ENCODE data around the gene TLN1. TPM values are rescaled to one million over a fixed set of nuclear protein-coding genes. Genes with fewer than 3 reads are reported as not detected.

TLN1 gene
- total and polyA plus RNA-seq, 2 of the 8 experiments (the other 6 are each of a cell fraction or from before 2014, with no cell fraction given): 28.1 to 90.1 TPM

GRCh38 chr9:35688558-35689541, 43.1 kb downstream of the TLN1 start:
- H3K27ac ChIP-seq (ENCODE audit: low read depth, low read length): peak overlapping the region; percentile 54; the same call in 1 of the 2 replicates
- peak overlapping the region; percentile 17 for H4K91ac ChIP-seq (replicated peaks; ENCODE audit: insufficient read length, low read length)
- no peak for DNase-seq (ENCODE audit: low read depth in 1 of 2, low spot score in 2 of 2)
- peak overlapping the region; percentile 86; the same call in 1 of the 2 replicates for H2BK5ac ChIP-seq (ENCODE audit: low read depth, low read length)
- H3K4me1 ChIP-seq (replicated peaks in 1 of 4; ENCODE audit: control insufficient read depth in 3 of 4, insufficient read depth in 4 of 4, low read length in 3 of 4): peaks cover 6 to 15% (median 8%) of the 10 kb centered on the region in 4 experiments; a peak in 6 of 7 replicates
- ChIA-PET CTCF (ENCODE audit: partially characterized antibody) (interaction anchor here (0.7 to 14.1 kb wide), 9 partner anchors 8 to 64 kb away, joined by 3 to 347 read pairs (median 4); partner anchors contain the start of genes ARHGEF39, CCDC107 and RMRP), POLR2A (ENCODE audit: partially characterized antibody) (interaction anchor here (0.5 to 14.9 kb wide), 21 partner anchors 8 to 135 kb away, joined by 3 to 158 read pairs (median 5); partner anchors contain the start of genes ARHGEF39, CA9, CCDC107 and CREB3)
- no peak overlapping the region for H2BK120ac ChIP-seq (replicated peaks; ENCODE audit: low read depth, low read length)
- peak overlapping the region; percentile 84 to 90 for H3K4me2 ChIP-seq (ENCODE audit: insufficient read depth in 1 of 2, low read depth in 2 of 2, low read length in 2 of 2)
- H3K9ac ChIP-seq (replicated peaks in 1 of 4; ENCODE audit: extremely low read depth in 1 of 4, low read depth in 3 of 4, low read length in 3 of 4): peak overlapping the region in 3 of 4 experiments; percentile 25 to 76 (median 73); a peak in 6 of 7 replicates
- H3K79me1 ChIP-seq (ENCODE audit: low read depth, low read length): peaks cover 2% of the 10 kb centered on the region; the same call in 1 of the 2 replicates
- peaks cover 12% of the 10 kb centered on the region for H3K23me2 ChIP-seq (ENCODE audit: low read depth, low read length)
- H4K5ac ChIP-seq (ENCODE audit: insufficient read length, low read depth, low read length): peak overlapping the region; percentile 54
- no peaks in the 10 kb centered on the region for H3K27me3 ChIP-seq (replicated peaks in 1 of 4; ENCODE audit: control insufficient read depth in 3 of 4, extremely low read depth in 1 of 4, insufficient read depth in 3 of 4, low read length in 3 of 4)
- H4K8ac ChIP-seq (ENCODE audit: extremely low read depth, insufficient read depth, low read length): peak overlapping the region; percentile 97
- H3K79me2 ChIP-seq (ENCODE audit: control insufficient read depth in 1 of 2, insufficient read depth in 2 of 2, low read length in 2 of 2): peaks cover 0 to 21% of the 10 kb centered on the region in 2 experiments; a peak in 2 of 4 replicates
- peaks cover 12 to 26% (median 22%) of the 10 kb centered on the region in 4 experiments for H3K36me3 ChIP-seq (ENCODE audit: control insufficient read depth in 2 of 4, insufficient read depth in 4 of 4, low read length in 3 of 4)
- TF ChIP-seq JUN (IDR thresholded peaks at IDR 0.05; ENCODE audit: low read depth, low read length): no peak
- no peak for TF ChIP-seq CHD1 (IDR thresholded peaks at IDR 0.05; ENCODE audit: low read depth, low read length)
- TF ChIP-seq TAF7 (optimal IDR thresholded peaks at IDR 0.05; ENCODE audit: borderline replicate concordance, low read depth, low read length): no peak
- no peak for TF ChIP-seq KDM1A (IDR thresholded peaks at IDR 0.05; ENCODE audit: borderline replicate concordance, low read length)
- no peak for TF ChIP-seq TEAD4 (IDR thresholded peaks at IDR 0.05; ENCODE audit: low read depth, low read length)
- no peak for TF ChIP-seq CEBPB (IDR thresholded peaks at IDR 0.05; ENCODE audit: low read depth, low read length)
- 0 out of 4 replicates have a peak, but pooled peaks of 1 of the 2 experiments have one; percentile 35 for TF ChIP-seq SIN3A (conservative IDR thresholded peaks at IDR 0.05 in 1 of 2, IDR thresholded peaks at IDR 0.05 in 1 of 2; ENCODE audit: low read depth in 1 of 2, low read length in 2 of 2)
- H2AK5ac ChIP-seq (ENCODE audit: low read depth, low read length): no peak overlapping the region; the same call in 1 of the 2 replicates
- peak overlapping the region; percentile 72 to 99 (median 82) for H3K4me3 ChIP-seq (ENCODE audit: extremely low read depth in 1 of 4, insufficient read depth in 2 of 4, low read depth in 3 of 4, low read length in 4 of 4)
- no peak overlapping the region for H2AFZ ChIP-seq (ENCODE audit: low read length)
- no peak overlapping the region for H3K14ac ChIP-seq (ENCODE audit: insufficient read length)
- H3K18ac ChIP-seq (ENCODE audit: extremely low read depth, low read length): peak overlapping the region; percentile 32
- peak overlapping the region; percentile 64 for H3K56ac ChIP-seq (replicated peaks; ENCODE audit: insufficient read length, low read depth, low read length)
- H3K9me3 ChIP-seq (ENCODE audit: insufficient read depth in 2 of 2, low read depth in 1 of 2, low read length in 1 of 2): no peaks in the 10 kb centered on the region
- 24% methylated on average over 12 of the region's 12 CpGs; no CpG with 5 or more reads in 1 of the 2 experiments for WGBS, 2 experiments (ENCODE audit: extremely low coverage in 1 of 2, insufficient coverage in 1 of 2, insufficient read length in 1 of 2, insufficient replicate concordance in 2 of 2, low coverage in 1 of 2, low lambda C conversion rate in 2 of 2, missing lambda C conversion rate in 1 of 2)
- H2BK15ac ChIP-seq (ENCODE audit: low read length): no peak overlapping the region
- peaks cover 8 to 9% of the 10 kb centered on the region in 2 experiments for H4K20me1 ChIP-seq (replicated peaks in 1 of 2; ENCODE audit: control insufficient read depth in 1 of 2, insufficient read depth in 2 of 2, low read length in 2 of 2)
- no peak overlapping the region for H3K4ac ChIP-seq (replicated peaks; ENCODE audit: insufficient read length, low read depth, low read length)
- H2BK20ac ChIP-seq (ENCODE audit: low read length): no peak overlapping the region
- no peak for FAIRE-seq
- no peak overlapping the region for H3K23ac ChIP-seq (ENCODE audit: insufficient read length)
- no peak overlapping the region for H2BK12ac ChIP-seq (ENCODE audit: low read depth, low read length)
